Activated naive CD4-positive, alpha-beta T cell treated with Interleukin-2 at 50 U/mL for 16 hours (primary cell): Measurements from ENCODE around the gene ATP5ME.
"Not testable (repeated sequence)": the region's sequence is repeated elsewhere in the genome, so short reads cannot be mapped to it uniquely, and the experiment has no call there.

ENCODE experiments used
- DNase-seq: peaks from one replicate; pipeline ENCODE4 v3.0.0-alpha.2; 2020

The ATP5ME gene

DNA sequence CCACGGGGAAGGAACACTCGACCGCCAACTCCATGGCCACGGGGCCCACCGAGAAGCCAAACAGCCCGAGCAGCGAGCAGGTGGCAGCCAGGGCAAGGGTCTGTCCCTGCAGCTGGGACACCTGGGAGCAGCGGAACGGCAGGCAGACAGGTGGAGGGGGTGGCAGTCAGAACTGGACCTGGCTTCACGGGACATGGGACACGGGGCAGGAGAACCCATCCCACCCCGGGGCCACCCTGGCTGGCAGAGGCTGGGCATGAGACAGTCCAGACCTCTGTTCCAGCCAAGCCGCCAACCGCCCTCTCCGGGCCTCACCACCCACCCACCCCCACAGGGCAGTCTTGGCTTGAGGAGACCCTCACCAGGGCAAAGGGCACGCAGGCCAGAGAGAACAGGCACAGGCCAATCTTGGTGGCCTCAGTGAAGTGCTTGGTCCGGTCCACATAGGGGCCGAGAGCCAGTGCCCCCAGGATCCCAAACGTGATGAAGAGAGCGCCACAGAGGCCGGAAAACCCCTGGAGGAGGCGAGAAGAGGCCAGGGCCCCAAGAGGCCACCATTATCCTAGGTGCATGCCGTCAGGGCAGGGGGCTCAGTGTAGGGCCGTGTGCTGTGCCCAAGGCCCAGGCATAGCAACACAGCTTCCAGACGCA lies 9.3 kb upstream of the ATP5ME start:
- DNase-seq, result no peak

DNA sequence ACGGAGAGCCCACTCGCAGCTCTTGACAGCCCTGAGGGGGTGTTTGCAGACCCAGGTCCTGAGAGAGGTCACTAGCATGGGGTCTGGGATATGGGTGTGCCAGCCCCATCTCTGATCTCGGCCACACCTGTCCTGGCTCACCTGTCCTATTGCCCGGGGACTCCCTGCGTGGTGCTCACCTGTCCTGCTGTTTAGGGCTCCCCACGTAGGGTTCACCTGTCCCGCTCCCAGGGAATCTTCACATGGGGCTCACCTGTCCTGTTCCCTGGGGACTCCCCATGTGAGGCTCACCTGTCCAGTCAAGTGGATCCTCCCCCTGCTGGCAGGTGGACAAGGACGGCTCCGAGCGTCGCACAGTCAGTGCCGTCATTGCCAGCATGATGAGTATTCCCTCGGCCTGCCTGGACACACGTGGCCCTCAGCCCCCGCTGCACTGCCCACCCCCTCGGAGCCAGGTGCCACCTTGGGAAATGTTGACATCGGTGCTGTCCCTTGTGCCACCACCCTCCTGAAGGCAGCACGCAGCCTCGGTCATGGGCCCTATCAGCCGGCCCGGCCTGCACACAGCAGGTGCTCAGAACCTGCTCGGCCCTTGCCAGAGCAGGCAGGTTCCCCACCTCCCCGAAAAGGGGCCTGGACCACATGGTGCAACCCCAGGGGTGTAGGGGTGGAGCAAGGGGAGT lies 8.6 kb upstream of the ATP5ME start:
- no peak for DNase-seq

DNA sequence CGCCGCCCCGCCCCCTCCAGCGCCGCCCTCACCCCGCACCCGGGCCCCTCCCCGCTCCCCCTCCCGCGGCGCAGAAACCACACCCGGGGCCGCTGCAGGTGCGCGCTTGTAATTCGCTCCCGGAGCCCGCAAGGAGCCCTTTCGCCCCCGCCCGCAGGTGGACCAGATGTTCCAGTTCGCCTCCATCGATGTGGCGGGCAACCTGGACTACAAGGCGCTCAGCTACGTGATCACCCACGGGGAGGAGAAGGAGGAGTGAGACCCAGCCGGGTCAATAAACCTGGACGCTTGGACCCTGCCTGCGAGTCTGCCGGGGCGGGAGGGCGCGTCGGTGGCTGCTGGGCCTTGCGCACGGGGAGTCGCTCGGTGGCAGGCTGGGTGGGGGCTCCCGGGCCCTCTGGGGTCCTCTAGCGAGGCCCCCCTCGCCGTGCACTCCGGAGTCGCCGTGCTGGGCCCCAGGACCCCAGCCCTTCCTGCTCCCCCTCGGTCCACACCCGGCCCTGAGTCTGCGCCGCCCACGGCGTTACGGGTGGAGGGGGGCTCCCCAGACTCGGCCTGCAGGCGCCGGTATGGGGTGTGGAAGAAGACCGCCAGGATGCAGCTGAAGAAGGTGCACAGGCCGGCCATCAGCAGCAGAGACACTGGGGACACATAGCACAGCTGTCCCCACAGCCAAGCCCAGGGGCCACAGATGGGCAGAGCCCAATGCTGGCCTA lies 7.8 kb upstream of the ATP5ME start:
- peak; percentile 40 for DNase-seq

GRCh38 chr4:680928-681645 lies 7.0 kb upstream of the ATP5ME start:
- peak; percentile 64 for DNase-seq

- DNase-seq, result no peak
These were observed 6.5 kb upstream of the ATP5ME start for GRCh38 chr4:680551-680927.

DNA sequence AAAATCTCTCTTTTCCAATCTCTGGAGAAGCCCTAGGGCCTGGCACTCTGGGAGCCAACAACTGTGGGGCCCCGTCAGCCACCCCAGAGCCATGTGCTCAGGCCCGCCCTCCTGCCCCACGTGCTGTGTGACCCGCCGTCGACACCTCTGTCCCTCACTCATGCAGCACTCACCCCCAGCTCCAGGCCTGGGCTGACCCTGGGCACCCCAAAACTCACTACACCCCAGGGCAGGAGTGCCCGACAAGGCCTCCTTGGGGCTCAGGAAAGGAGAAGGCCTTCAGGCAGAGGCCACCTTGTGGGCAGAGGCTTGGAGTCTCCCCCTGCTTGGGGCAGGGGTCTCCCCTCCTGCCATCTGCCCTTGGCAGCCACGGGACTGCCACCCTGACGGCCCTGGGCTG lies 6.0 kb upstream of the ATP5ME start:
- DNase-seq, result no peak

DNA sequence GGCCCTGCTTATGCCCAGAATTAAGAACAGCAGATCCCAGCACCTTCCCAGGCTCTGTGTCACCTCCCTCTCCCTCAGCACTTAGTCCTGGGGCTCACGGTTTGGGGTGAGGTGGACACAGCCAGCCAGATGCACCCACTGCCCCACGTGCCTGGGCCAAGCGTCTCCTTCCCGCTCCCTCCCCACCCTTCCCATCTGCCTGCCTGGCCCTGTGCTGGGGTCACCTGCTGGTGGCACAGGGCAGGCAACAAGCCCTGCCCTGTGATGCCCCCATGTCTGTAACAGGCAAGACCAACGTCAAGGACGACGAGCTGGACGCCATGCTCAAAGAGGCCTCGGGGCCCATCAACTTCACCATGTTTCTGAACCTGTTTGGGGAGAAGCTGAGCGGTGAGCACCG lies 5.6 kb upstream of the ATP5ME start:
- no peak for DNase-seq

- no peak for DNase-seq
These were observed 5.0 kb upstream of the ATP5ME start for GRCh38 chr4:679104-679481.

GRCh38 chr4:678331-679103 lies 4.4 kb upstream of the ATP5ME start:
- no peak for DNase-seq

DNA sequence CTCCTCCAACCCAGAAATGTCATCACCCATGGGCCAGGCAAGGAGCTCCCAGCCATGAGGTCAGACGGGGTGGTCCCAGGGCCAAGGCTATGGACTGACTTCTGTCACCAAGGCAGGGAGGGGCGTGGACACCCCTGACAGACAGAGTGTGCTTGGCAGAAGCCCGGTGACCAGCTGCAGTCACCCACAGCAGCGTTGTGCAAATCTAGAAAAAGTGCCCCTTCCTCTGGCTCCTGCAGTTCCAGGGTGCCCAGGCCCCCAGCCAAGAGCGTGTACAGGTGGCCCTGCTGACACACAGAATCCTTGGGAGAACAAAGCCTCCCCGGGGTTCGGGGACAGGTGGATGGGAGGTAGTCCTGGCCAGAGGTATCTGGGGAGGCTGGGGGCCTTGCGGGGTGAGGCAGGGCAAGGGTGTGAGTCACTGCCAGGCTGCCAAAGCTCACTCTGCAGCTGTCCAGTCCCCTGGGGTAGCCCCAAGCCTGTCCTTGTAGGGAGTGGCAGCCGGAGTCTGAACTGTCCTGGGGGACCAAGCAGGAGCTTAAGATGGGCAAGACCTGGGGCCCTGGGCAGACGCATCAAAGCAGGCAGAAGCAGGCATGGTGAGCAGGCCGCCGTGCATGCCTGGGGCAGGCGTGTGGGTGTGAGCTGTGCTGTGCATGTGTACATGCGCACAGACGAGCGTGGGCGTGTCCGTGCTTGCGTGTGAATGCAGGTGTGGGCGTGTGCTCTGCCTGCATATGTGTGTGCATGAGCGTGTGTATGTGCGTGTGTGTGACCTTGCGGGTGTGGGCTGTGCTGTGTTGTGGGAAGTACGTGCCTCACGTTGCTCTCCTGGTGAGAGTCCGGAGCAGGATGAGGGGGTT lies 3.6 kb upstream of the ATP5ME start:
- DNase-seq, result peak; percentile 44

GRCh38 chr4:676871-677235 lies 2.8 kb upstream of the ATP5ME start:
- no peak for DNase-seq

DNA sequence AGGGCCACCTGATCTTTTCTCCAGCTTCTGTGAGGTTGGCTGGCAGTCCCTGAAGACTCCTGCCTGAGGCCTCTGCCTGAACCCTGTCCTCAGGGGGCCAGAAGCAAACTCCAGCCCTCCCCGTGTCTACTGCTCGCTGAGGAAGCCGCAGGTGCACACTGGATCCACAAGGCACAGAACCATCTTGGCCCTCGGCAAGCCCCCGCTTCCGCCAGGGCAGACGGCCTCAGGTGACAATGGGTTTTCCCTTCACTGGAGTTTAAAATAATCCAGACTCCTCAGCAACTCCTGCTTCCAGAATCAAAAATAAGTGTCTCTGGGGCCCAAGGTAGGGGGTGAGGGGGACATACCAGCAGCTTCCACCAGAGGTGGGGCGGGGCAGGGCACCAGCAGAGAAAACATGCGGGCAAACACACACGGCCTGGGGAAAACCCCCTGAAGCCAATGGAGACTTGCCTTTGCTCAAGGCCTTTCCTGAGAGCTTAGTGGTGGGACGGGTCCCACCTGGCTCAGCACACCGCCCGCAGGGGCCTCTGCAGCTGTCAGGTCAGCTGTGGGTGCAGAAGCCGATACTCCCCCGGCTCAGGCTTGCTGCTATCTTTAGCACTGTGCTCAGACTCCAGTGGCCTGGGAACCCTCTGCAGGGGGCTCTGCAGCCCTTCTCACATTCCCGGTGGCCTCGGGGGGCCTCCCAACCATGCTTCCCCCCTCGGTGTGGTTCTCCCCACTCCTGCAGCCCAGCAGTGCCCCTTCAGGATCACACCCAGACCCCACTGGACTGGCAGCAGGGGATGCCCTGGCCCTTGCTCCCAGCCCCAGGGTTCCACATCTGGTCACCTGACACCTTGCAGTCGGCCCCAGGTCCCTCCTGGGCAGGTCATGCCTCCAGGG lies 2.1 kb upstream of the ATP5ME start:
- DNase-seq, result no peak

DNA sequence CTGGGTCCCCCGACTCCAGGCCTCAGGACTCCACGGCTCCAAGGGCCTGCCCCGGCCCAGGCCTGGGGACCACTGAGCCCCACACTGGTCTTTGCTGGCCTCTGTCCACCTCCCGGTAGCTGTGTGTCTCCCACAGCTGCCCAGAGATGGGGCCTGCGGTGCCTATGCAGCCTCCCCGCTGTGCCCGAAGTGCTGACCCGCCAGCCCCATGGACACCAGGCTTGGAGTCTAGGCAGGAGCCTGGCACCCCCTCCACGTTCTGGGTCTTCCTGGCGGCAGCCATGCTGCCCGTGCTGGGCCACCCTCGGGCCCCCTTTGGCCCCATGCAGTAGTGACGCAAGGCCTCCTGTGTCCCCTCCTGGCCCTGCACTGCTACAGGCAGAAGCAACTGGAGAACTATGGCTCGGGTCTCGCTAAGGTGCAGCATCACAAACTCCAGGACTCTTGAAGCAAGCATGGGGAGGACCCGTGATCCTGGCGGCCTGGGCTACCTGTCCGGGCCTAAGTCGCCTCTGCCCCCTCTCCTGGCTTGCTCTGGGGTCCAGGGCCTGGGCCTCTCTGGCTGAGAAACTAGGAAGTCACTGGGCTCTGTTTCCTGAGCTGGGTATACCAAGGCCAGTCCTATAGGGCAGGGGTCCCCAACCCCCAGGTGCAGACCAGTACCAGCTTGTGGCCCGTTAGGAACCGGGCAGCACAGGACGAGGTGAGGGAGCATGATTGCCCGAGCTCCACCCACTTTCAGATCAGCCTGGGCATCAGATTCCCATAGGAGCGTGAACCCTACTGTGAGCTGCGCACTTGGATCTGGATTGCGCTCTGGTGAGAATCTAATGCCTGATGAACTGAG lies 1.2 kb upstream of the ATP5ME start:
- DNase-seq, result no peak

GRCh38 chr4:673349-674091 lies 556 bp downstream of the ATP5ME start:
- DNase-seq, result no peak

DNA sequence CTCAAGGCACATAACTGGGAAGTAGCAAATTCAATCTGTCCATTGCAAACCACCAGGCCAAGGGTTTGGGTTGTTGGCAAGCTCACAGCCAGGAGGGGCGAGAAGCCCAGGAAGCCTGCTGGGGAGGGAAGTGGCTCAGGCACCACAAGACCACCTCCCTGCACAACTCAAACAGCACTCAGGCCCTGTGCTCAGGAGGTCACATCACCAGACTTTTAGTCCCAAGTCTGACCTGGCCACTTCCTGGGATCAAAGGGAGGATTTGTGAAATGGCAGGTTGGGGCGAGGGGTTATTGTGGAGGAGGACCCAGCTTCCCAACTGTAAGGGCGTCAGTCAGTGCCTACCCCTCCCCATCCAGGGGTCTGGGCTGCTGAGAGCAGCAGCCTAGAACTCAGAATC lies 2.3 kb downstream of the ATP5ME start:
- DNase-seq, result no peak

- DNase-seq, result not testable (repeated sequence)
These were observed 4.1 kb downstream of the ATP5ME start for GRCh38 chr4:669806-670559.

- not testable (repeated sequence) for DNase-seq
These were observed 5.9 kb downstream of the ATP5ME start for GRCh38 chr4:668219-668618.

- no peak for DNase-seq
These were observed 6.5 kb downstream of the ATP5ME start for GRCh38 chr4:667545-667925.
